Measurements from ENCODE around the gene CRKL.

DNA sequence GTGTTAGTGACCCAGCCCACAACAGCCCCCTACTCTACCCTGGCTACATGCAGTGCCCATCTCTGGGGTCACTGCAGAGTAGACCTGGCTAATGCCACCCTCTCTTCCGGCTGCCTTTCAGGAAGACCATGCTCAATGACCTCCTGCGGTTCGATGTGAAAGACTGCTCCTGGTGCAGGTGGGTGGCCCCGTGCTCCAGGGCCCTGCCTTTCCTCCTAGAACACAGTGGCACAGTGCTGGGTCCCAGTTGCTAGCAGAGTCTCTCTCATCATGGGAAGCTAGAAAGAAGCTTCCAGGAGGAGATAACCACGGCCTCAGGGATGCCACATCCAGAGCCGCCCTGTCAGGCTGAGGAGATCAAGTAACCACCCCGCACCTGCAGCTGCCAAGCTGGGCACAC is 68.5 kb downstream of the CRKL start:
- TF ChIP-seq, protein P1, sequence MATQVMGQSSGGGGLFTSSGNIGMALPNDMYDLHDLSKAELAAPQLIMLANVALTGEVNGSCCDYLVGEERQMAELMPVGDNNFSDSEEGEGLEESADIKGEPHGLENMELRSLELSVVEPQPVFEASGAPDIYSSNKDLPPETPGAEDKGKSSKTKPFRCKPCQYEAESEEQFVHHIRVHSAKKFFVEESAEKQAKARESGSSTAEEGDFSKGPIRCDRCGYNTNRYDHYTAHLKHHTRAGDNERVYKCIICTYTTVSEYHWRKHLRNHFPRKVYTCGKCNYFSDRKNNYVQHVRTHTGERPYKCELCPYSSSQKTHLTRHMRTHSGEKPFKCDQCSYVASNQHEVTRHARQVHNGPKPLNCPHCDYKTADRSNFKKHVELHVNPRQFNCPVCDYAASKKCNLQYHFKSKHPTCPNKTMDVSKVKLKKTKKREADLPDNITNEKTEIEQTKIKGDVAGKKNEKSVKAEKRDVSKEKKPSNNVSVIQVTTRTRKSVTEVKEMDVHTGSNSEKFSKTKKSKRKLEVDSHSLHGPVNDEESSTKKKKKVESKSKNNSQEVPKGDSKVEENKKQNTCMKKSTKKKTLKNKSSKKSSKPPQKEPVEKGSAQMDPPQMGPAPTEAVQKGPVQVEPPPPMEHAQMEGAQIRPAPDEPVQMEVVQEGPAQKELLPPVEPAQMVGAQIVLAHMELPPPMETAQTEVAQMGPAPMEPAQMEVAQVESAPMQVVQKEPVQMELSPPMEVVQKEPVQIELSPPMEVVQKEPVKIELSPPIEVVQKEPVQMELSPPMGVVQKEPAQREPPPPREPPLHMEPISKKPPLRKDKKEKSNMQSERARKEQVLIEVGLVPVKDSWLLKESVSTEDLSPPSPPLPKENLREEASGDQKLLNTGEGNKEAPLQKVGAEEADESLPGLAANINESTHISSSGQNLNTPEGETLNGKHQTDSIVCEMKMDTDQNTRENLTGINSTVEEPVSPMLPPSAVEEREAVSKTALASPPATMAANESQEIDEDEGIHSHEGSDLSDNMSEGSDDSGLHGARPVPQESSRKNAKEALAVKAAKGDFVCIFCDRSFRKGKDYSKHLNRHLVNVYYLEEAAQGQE (IDR thresholded peaks at IDR 0.05; ENCODE audit: insufficient replicate concordance, low read depth): no peak
- TF ChIP-seq, protein P2, sequence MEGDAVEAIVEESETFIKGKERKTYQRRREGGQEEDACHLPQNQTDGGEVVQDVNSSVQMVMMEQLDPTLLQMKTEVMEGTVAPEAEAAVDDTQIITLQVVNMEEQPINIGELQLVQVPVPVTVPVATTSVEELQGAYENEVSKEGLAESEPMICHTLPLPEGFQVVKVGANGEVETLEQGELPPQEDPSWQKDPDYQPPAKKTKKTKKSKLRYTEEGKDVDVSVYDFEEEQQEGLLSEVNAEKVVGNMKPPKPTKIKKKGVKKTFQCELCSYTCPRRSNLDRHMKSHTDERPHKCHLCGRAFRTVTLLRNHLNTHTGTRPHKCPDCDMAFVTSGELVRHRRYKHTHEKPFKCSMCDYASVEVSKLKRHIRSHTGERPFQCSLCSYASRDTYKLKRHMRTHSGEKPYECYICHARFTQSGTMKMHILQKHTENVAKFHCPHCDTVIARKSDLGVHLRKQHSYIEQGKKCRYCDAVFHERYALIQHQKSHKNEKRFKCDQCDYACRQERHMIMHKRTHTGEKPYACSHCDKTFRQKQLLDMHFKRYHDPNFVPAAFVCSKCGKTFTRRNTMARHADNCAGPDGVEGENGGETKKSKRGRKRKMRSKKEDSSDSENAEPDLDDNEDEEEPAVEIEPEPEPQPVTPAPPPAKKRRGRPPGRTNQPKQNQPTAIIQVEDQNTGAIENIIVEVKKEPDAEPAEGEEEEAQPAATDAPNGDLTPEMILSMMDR (IDR thresholded peaks at IDR 0.05; ENCODE audit: insufficient read depth, low read length): no peak
- TF ChIP-seq SPI1 (IDR thresholded peaks at IDR 0.05; ENCODE audit: borderline replicate concordance, low read depth): no peak
- no peak for TF ChIP-seq GABPA (IDR thresholded peaks at IDR 0.05; ENCODE audit: low read depth)
